GM21367 (cell line): ENCODE results near the gene GABRB1.
A peak's percentile ranks its signal among the peaks of the same experiment; 100 is the strongest.
"Not testable (repeated sequence)": the region's sequence is repeated elsewhere in the genome, so short reads cannot be mapped to it uniquely, and the experiment has no call there.

Experiments
- ATAC-seq: cut with Tn5 transposase; IDR thresholded peaks from one replicate; pipeline ENCODE4 v1.9.1; 2021; ENCODE audit not compliant: unreplicated experiment

The GABRB1 gene

GRCh38 chr4:47275595-47275994 is 244.2 kb downstream of the GABRB1 start:
- no peak for ATAC-seq

GRCh38 chr4:47278631-47279030 is 247.3 kb downstream of the GABRB1 start:
- ATAC-seq, result no peak

GRCh38 chr4:47287735-47288134 is 256.4 kb downstream of the GABRB1 start:
- peak; percentile 74 for ATAC-seq

GRCh38 chr4:47289805-47290204 is 258.4 kb downstream of the GABRB1 start:
- no peak for ATAC-seq

GRCh38 chr4:47290873-47291272 is 259.5 kb downstream of the GABRB1 start:
- ATAC-seq, result not testable (repeated sequence)

GRCh38 chr4:47309165-47309564 is 277.8 kb downstream of the GABRB1 start:
- no peak for ATAC-seq

- no peak for ATAC-seq
These were observed 280.8 kb downstream of the GABRB1 start for GRCh38 chr4:47312170-47312569.

- no peak for ATAC-seq
These were observed 282.0 kb downstream of the GABRB1 start for GRCh38 chr4:47313384-47313783.

- ATAC-seq, result no peak
These were observed 284.0 kb downstream of the GABRB1 start for GRCh38 chr4:47315346-47315745.

GRCh38 chr4:47326025-47326424 is 294.7 kb downstream of the GABRB1 start:
- no peak for ATAC-seq

- ATAC-seq, result no peak
These were observed 299.5 kb downstream of the GABRB1 start for GRCh38 chr4:47330866-47331265.

- ATAC-seq, result no peak
These were observed 303.3 kb downstream of the GABRB1 start for GRCh38 chr4:47334652-47335051.

- no peak for ATAC-seq
These were observed 306.5 kb downstream of the GABRB1 start for GRCh38 chr4:47337893-47338292.

- no peak for ATAC-seq
These were observed 309.5 kb downstream of the GABRB1 start for GRCh38 chr4:47340914-47341313.

GRCh38 chr4:47342796-47343195 is 311.4 kb downstream of the GABRB1 start:
- ATAC-seq, result no peak

- ATAC-seq, result no peak
These were observed 318.0 kb downstream of the GABRB1 start for GRCh38 chr4:47349326-47349725.

GRCh38 chr4:47355568-47355967 is 324.2 kb downstream of the GABRB1 start:
- no peak for ATAC-seq

GRCh38 chr4:47359891-47360290 is 328.5 kb downstream of the GABRB1 start:
- no peak for ATAC-seq

GRCh38 chr4:47367761-47368160 is 336.4 kb downstream of the GABRB1 start:
- no peak for ATAC-seq

GRCh38 chr4:47368211-47368610 is 336.8 kb downstream of the GABRB1 start:
- no peak for ATAC-seq

- no peak for ATAC-seq
These were observed 341.2 kb downstream of the GABRB1 start for GRCh38 chr4:47372561-47372960.

- no peak for ATAC-seq
These were observed 341.8 kb downstream of the GABRB1 start for GRCh38 chr4:47373174-47373573.

- ATAC-seq, result no peak
These were observed 342.3 kb downstream of the GABRB1 start for GRCh38 chr4:47373709-47374108.

GRCh38 chr4:47374477-47374876 is 343.1 kb downstream of the GABRB1 start:
- no peak for ATAC-seq
